NCI-H128 (cell line): ENCODE measurements around the gene ATP6V0A4.

Experiments used
- DNase-seq: peaks from one replicate; lab custom pipeline; 2025; ENCODE audit not compliant: unreplicated experiment; lab: John Stamatoyannopoulos, UW

Gene ATP6V0A4

DNA sequence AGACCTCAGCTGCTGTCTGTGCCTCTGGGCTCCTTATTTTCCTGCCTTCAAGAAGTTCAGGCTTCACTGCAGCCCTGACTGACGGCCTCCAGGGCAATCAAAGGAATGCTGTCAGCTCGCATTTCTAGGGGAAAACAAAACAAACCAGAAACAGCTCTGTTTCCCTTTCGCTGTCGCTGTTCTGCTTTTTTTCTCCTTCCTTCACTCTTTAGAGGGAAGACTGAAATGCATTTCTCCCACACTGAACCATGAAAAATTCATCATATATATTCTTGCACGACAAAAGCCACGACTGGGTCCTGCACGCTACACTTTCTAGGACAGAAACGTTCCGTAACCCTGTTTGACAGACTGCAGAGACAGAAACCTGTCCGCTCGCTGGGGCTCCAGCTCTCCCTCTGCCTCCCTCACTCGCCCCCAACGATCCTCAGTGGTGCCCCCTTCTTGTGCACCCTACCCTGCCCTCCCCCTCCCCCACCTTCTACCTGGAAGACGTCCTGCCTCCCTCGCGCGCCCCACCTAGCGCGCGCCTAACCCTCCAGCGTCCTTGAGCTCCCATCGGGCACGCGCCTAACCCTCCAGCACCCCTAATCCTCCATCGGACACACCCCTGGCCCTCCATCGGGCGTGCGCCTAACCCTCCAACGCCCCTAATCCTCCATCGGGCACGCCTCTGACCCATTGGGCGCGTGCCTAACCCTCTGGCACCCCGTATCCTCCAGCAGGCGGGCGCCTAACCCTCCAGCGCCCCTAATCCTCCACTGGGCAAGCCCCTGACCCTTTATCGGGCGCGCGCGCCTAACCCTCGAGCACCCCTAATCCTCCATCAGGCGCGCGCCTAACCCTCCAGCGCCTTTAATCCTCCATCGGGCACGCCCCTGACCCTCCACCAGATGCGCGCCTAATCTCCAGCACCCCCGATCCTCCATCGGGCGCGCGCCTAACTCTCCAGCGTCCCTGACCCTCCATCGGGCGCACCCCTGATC, 134.0 kb downstream of the ATP6V0A4 start:
- no peak for DNase-seq

- DNase-seq: no peak
Measured at GRCh38 chr7:138662991-138663320, 135.0 kb downstream of the ATP6V0A4 start.

DNA sequence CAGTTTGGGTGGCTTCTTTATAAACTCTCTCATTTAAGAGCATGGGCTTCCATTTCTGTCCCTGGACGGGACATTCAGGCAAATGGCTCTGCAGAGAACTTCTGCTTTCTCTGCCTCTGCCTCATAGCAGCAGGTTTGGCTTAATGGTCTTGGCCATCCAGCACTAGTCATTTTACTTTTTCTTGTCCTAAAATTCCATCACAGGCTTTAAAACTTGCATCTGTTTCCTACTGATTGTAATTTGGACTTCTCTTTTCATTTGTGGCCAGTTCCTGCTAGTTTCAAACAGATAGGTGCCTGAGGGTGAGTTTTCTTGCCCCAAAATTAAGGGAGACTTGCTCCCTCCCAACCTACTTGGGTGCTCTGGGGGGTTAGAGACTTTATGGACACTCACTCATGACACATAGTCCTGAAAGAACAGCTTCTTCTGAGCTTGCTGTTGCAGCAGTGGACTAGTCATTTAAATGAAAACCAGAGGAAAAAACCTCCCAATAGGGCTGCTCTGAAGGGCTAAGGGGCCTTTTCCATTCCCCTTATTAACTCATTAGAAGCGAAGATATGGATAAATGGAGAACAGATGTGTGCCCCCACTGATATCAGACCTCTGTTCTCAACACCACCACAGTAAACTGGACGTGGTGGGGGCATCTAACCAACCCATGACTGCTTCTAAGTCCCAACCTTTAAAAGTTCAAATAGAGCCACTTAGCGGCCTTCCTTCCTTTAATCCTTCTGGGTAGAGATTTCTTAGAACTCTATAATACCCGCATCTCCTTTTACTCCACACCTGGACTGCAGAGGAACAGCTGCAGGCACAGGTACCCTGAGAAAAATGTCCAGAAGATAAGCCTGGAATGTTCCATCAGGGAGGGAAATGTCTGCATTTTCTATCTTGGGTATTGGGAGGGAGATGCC, 135.7 kb downstream of the ATP6V0A4 start:
- no peak for DNase-seq

GRCh38 chr7:138661069-138661635, 136.8 kb downstream of the ATP6V0A4 start:
- DNase-seq: no peak

GRCh38 chr7:138658889-138659288, 139.1 kb downstream of the ATP6V0A4 start:
- DNase-seq: no peak

- no peak for DNase-seq
Measured at GRCh38 chr7:138657854-138658386, 140.1 kb downstream of the ATP6V0A4 start.

- DNase-seq: no peak
Measured at GRCh38 chr7:138656952-138657351, 141.0 kb downstream of the ATP6V0A4 start.
